GM18519 (cell line): ENCODE results near the gene PTTG1.
A peak's percentile ranks its signal among the peaks of the same experiment; 100 is the strongest.

ENCODE experiments used
- ATAC-seq: cut with Tn5 transposase; IDR thresholded peaks from one replicate; pipeline ENCODE4 v1.9.1; 2021; ENCODE audit warnings: mild to moderate bottlenecking, moderate library complexity; ENCODE audit not compliant: unreplicated experiment, low FRiP score

The PTTG1 gene

GRCh38 chr5:160452036-160452435 is 30.4 kb downstream of the PTTG1 start:
- no peak for ATAC-seq

GRCh38 chr5:160452795-160453194 is 31.1 kb downstream of the PTTG1 start:
- ATAC-seq: no peak

GRCh38 chr5:160453751-160454150 is 32.1 kb downstream of the PTTG1 start:
- no peak for ATAC-seq

GRCh38 chr5:160455600-160455999 is 33.9 kb downstream of the PTTG1 start:
- ATAC-seq: no peak

- no peak for ATAC-seq
Observed at GRCh38 chr5:160456480-160457177, 35.0 kb downstream of the PTTG1 start.

GRCh38 chr5:160457252-160457651 is 35.6 kb downstream of the PTTG1 start:
- ATAC-seq: no peak

GRCh38 chr5:160458806-160459800 is 37.4 kb downstream of the PTTG1 start:
- peak; percentile 85 for ATAC-seq

GRCh38 chr5:160460377-160461049 is 38.9 kb downstream of the PTTG1 start:
- ATAC-seq: no peak

GRCh38 chr5:160461378-160461777 is 39.7 kb downstream of the PTTG1 start:
- ATAC-seq: no peak

GRCh38 chr5:160462167-160462566 is 40.5 kb downstream of the PTTG1 start:
- no peak for ATAC-seq

GRCh38 chr5:160463227-160463626 is 41.6 kb downstream of the PTTG1 start:
- no peak for ATAC-seq

GRCh38 chr5:160463740-160464465 is 42.2 kb downstream of the PTTG1 start:
- no peak for ATAC-seq

- ATAC-seq: no peak
Observed at GRCh38 chr5:160464466-160464797, 42.8 kb downstream of the PTTG1 start.

GRCh38 chr5:160466116-160466515 is 44.5 kb downstream of the PTTG1 start:
- no peak for ATAC-seq

GRCh38 chr5:160466889-160467554 is 45.4 kb downstream of the PTTG1 start:
- no peak for ATAC-seq

- peak; percentile 81 for ATAC-seq
Observed at GRCh38 chr5:160467555-160468362, 46.1 kb downstream of the PTTG1 start.

- no peak for ATAC-seq
Observed at GRCh38 chr5:160468363-160468975, 46.8 kb downstream of the PTTG1 start.
